Spinal cord (tissue), 10 donors: Measurements from ENCODE around the gene KNDC1. TPM values are rescaled to one million over a fixed set of nuclear protein-coding genes. Genes with fewer than 3 reads are reported as not detected.

Experiments
- DNase-seq, 6 donors: peaks; one replicate each; pipeline versions ENCODE4 v3.0.0 to v3.0.0-alpha.2; 2013 to 2015; ENCODE audit warnings: low spot score in 6 of 6, low read depth in 4 of 6
- H3K27ac ChIP-seq: one replicate; pipeline ENCODE4 v1.5.1; 2013; ENCODE audit warnings: low read depth, low read length, control low read depth
- H3K27me3 ChIP-seq: one replicate; pipeline ENCODE4 v1.6.1; 2013; ENCODE audit warnings: low read length; ENCODE audit not compliant: control insufficient read depth, insufficient read depth
- H3K36me3 ChIP-seq: one replicate; pipeline ENCODE4 v1.6.1; 2013; ENCODE audit warnings: low read length; ENCODE audit not compliant: control insufficient read depth, insufficient read depth
- H3K4me1 ChIP-seq: one replicate; pipeline ENCODE4 v1.6.1; 2013; ENCODE audit warnings: low read length; ENCODE audit not compliant: control insufficient read depth, insufficient read depth
- H3K4me3 ChIP-seq: one replicate; pipeline ENCODE4 v1.5.1; 2013; ENCODE audit warnings: low read depth, low read length, control low read depth
- H3K9me3 ChIP-seq: one replicate; pipeline ENCODE4 v1.6.1; 2013; ENCODE audit warnings: low read length; ENCODE audit not compliant: control insufficient read depth, insufficient read depth
- WGBS: methylation state at CpG from one replicate; pipeline ENCODE4 v1.1.5; 2013; ENCODE audit warnings: missing lambda C conversion rate; ENCODE audit not compliant: insufficient coverage; 5-methylcytosine and 5-hydroxymethylcytosine counted together
- polyA plus RNA-seq, 2 donors: library from polyadenylated mRNA; unstranded; fragments of 120-200 nt; gene quantifications; one replicate each; pipeline ENCODE4 v1.2.1, GENCODE V29; 2013; ENCODE audit not compliant: insufficient read length in 2 of 2
- total RNA-seq, 2 donors: library from RNA; depleted of rRNA in 1 of 2; stranded (reverse); fragments of 120-200 nt in 1 of 2; fragments of >200 nt in 1 of 2; gene quantifications; one replicate each; pipeline versions ENCODE4 v1.2.3 to v1.2.4, GENCODE V29; 2013 to 2014
- donor health status: healthy.

The KNDC1 gene
- total and polyA plus RNA-seq, 4 donors = 8.3 to 35.8 (median 23.5) TPM

- Histone ChIP-seq H3K4me3 (no peak overlapping the region), H3K9me3 (no peaks in the 10 kb centered on the region), H3K4me1 (peaks cover 4% of the 10 kb centered on the region), H3K36me3 (peaks cover 64% of the 10 kb centered on the region), H3K27me3 (no peaks in the 10 kb centered on the region), H3K27ac (no peak overlapping the region)
- 30% methylated on average over 58 of the region's 58 CpGs for WGBS
- DNase-seq = peak in 2 of 6 donors; percentile 45 to 63
Observed at GRCh38 chr10:133124357-133125211, 35.4 kb upstream of the KNDC1 start.

- no peaks in the 10 kb centered on the region for H3K27me3 ChIP-seq
- DNase-seq = no peak
- peaks cover 75% of the 10 kb centered on the region for H3K36me3 ChIP-seq
- H3K27ac ChIP-seq = no peak overlapping the region
- peaks cover 8% of the 10 kb centered on the region for H3K4me1 ChIP-seq
- H3K4me3 ChIP-seq = no peak overlapping the region
- H3K9me3 ChIP-seq = no peaks in the 10 kb centered on the region
- WGBS = 95% methylated on average over 6 of the region's 9 CpGs
Observed at GRCh38 chr10:133125901-133126300, 34.1 kb upstream of the KNDC1 start.

- Histone ChIP-seq H3K4me1 (peaks cover 8% of the 10 kb centered on the region), H3K4me3 (no peak overlapping the region), H3K27ac (no peak overlapping the region), H3K9me3 (no peaks in the 10 kb centered on the region), H3K36me3 (peaks cover 78% of the 10 kb centered on the region), H3K27me3 (no peaks in the 10 kb centered on the region)
- no peak for DNase-seq
- 93% methylated on average over 57 of the region's 57 CpGs for WGBS
Observed at GRCh38 chr10:133126431-133127290, 33.4 kb upstream of the KNDC1 start.

GRCh38 chr10:133127291-133128125 lies 32.5 kb upstream of the KNDC1 start:
- Histone ChIP-seq H3K4me3 (no peak overlapping the region), H3K27ac (no peak overlapping the region), H3K36me3 (peaks cover 75% of the 10 kb centered on the region), H3K4me1 (peaks cover 10% of the 10 kb centered on the region), H3K27me3 (no peaks in the 10 kb centered on the region), H3K9me3 (no peaks in the 10 kb centered on the region)
- DNase-seq = no peak
- WGBS = 91% methylated on average over 21 of the region's 36 CpGs

GRCh38 chr10:133128126-133129070 lies 31.6 kb upstream of the KNDC1 start:
- WGBS = 97% methylated on average over 83 of the region's 83 CpGs
- Histone ChIP-seq H3K36me3 (peaks cover 67% of the 10 kb centered on the region), H3K4me3 (no peak overlapping the region)

GRCh38 chr10:133129071-133129858 lies 30.8 kb upstream of the KNDC1 start:
- H3K36me3 ChIP-seq = peaks cover 59% of the 10 kb centered on the region
- 82% methylated on average over 39 of the region's 39 CpGs for WGBS
- no peaks in the 10 kb centered on the region for H3K27me3 ChIP-seq
- no peak overlapping the region for H3K4me3 ChIP-seq
- H3K9me3 ChIP-seq = no peaks in the 10 kb centered on the region
- H3K4me1 ChIP-seq = peaks cover 13% of the 10 kb centered on the region
- H3K27ac ChIP-seq = no peak overlapping the region
- no peak for DNase-seq

More at GRCh38 chr10:133128126-133129070, 31.6 kb upstream of the KNDC1 start:
- DNase-seq = no peak
- Histone ChIP-seq H3K4me1 (peaks cover 13% of the 10 kb centered on the region), H3K27me3 (no peaks in the 10 kb centered on the region), H3K27ac (no peak overlapping the region), H3K9me3 (no peaks in the 10 kb centered on the region)

GRCh38 chr10:133129859-133130495 lies 30.0 kb upstream of the KNDC1 start:
- no peak overlapping the region for H3K27ac ChIP-seq
- H3K4me3 ChIP-seq = no peak overlapping the region
- WGBS = 65% methylated on average over 18 of the region's 20 CpGs
- H3K27me3 ChIP-seq = no peaks in the 10 kb centered on the region
- DNase-seq = peak in 1 of 6 donors; percentile 14
- no peaks in the 10 kb centered on the region for H3K9me3 ChIP-seq
- peaks cover 57% of the 10 kb centered on the region for H3K36me3 ChIP-seq
- peaks cover 10% of the 10 kb centered on the region for H3K4me1 ChIP-seq

GRCh38 chr10:133130602-133131001 lies 29.4 kb upstream of the KNDC1 start:
- no peaks in the 10 kb centered on the region for H3K27me3 ChIP-seq
- peaks cover 57% of the 10 kb centered on the region for H3K36me3 ChIP-seq
- no peaks in the 10 kb centered on the region for H3K9me3 ChIP-seq
- H3K27ac ChIP-seq = no peak overlapping the region
- H3K4me3 ChIP-seq = no peak overlapping the region
- no peak for DNase-seq
- peaks cover 10% of the 10 kb centered on the region for H3K4me1 ChIP-seq
- WGBS = 90% methylated on average over 11 of the region's 11 CpGs
